MG63 (cell line): ENCODE measurements around the gene FXR2. TPM values are rescaled to one million over a fixed set of nuclear protein-coding genes. Genes with fewer than 3 reads are reported as not detected.
"Not testable (repeated sequence)": the region's sequence is repeated elsewhere in the genome, so short reads cannot be mapped to it uniquely, and the experiment has no call there.

ENCODE experiments used
- DNase-seq: peaks from one replicate; pipeline ENCODE4 v3.0.0-alpha.2; 2020
- H3K27me3 ChIP-seq: fragments of 250-450 bp; sonication (Bioruptor Pico); 2 replicates; pipeline ENCODE4 v1.5.1; 2020; ENCODE audit warnings: mild to moderate bottlenecking, moderate library complexity
- H3K36me3 ChIP-seq: fragments of 250-450 bp; sonication (Bioruptor Pico); 2 replicates; pipeline ENCODE4 v1.5.1; 2020; ENCODE audit warnings: mild to moderate bottlenecking, moderate library complexity
- H3K4me3 ChIP-seq: fragments of 250-450 bp; sonication (Bioruptor Pico); 2 replicates; pipeline ENCODE4 v1.5.1; 2020; ENCODE audit warnings: mild to moderate bottlenecking, moderate library complexity
- H3K9me3 ChIP-seq: fragments of 250-450 bp; sonication (Bioruptor Pico); 2 replicates; pipeline ENCODE4 v1.5.1; 2020; ENCODE audit warnings: mild to moderate bottlenecking, moderate library complexity
- total RNA-seq: library from RNA; depleted of rRNA; stranded (reverse); fragments of >200 nt; shearing (Covaris generic); gene quantifications from 2 replicates; pipeline ENCODE4 v1.2.3, GENCODE V29; 2014; ENCODE audit warnings: low replicate concordance; rRNA removed

FXR2 gene
- total RNA-seq, result 26.8 and 49.5 TPM in 2 replicates

DNA sequence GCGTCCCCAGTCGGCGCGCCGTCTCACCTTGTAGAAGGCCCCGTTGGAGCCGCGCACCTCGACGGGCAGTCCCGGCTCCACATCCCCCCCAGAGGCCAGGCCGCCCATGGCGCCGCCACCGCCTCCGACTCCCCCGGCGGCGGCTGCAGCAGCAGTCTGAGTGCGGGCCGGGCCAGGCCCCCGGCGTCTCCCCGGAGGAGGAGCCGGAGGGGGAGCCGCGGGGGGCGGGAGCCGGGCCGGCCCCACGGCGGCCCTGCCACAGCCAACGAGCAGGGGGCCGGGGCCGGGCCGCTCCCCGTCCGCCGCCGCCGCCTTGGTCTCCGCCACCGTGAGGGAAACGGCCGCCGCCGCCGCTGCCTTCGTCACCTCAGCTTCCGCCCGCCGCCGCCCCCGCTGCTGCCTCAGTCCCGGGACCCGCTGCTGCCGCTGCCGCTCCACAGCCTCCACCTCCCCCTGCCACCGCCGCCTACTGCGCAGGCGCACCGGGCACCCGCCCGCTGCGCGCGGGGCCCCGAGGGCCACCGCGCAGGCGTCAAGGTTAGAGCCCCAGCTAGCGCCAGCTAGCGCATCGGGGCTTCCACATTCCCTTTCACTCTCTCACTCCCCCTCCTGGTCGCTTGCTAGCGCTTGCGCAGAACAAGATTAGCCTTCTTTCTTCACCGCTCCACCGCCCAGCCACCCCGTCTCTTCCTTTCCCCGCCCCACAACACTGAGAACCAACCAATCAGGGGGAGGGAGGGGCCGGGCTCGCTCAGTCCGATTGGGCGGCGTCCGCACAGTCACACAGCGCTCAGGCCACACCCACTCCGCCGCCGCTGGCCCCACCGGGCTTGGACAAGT lies at the start of gene FXR2:
Gene FXR2, minus strand, starts transcription at position 473 of the 840 bp plus-strand sequence. Its CDS starts 365 bp downstream, at position 108.
- Histone ChIP-seq H3K36me3 (0 out of 2 replicates have a peak, but pooled peaks cover 8% of the 10 kb centered on the region), H3K4me3 (peak within 1 kb of the TSS; percentile 69), H3K27me3 (no peaks in the 10 kb centered on the region), H3K9me3 (no peaks in the 10 kb centered on the region)
- peak; percentile 96 for DNase-seq

GRCh38 chr17:7656958-7657609 lies 42.4 kb upstream of the FXR2 start:
- no peaks in the 10 kb centered on the region for H3K9me3 ChIP-seq
- DNase-seq, result no peak

DNA sequence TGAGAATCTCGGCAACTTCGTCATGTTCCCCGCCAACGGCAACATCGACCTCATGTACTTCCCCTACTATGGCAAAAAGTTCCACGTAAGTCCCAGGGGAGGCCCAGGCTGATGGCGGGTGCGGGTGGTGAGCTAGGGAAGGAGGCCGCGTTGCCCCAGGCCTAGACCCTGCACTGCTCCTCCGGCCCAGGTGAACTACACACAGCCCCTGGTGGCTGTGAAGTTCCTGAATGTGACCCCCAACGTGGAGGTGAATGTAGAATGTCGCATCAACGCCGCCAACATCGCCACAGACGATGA lies 40.8 kb upstream of the FXR2 start:
- no peak for DNase-seq
- no peaks in the 10 kb centered on the region for H3K9me3 ChIP-seq
- no peak overlapping the region for H3K4me3 ChIP-seq
- H3K27me3 ChIP-seq, result no peaks in the 10 kb centered on the region
- H3K36me3 ChIP-seq, result no peaks in the 10 kb centered on the region

More at GRCh38 chr17:7656958-7657609, 42.4 kb upstream of the FXR2 start:
- Histone ChIP-seq H3K36me3 (no peaks in the 10 kb centered on the region), H3K27me3 (no peaks in the 10 kb centered on the region), H3K4me3 (no peak overlapping the region)

- DNase-seq, result no peak
- Histone ChIP-seq H3K27me3 (no peaks in the 10 kb centered on the region), H3K9me3 (no peaks in the 10 kb centered on the region), H3K36me3 (no peaks in the 10 kb centered on the region), H3K4me3 (no peak overlapping the region)
These were observed 40.3 kb upstream of the FXR2 start for GRCh38 chr17:7654832-7655540.

GRCh38 chr17:7652388-7653356 lies 38.0 kb upstream of the FXR2 start:
- Histone ChIP-seq H3K27me3 (no peaks in the 10 kb centered on the region), H3K4me3 (no peak overlapping the region), H3K9me3 (no peaks in the 10 kb centered on the region), H3K36me3 (no peaks in the 10 kb centered on the region)
- no peak for DNase-seq

- Histone ChIP-seq H3K27me3 (no peaks in the 10 kb centered on the region), H3K9me3 (no peaks in the 10 kb centered on the region), H3K4me3 (no peak overlapping the region), H3K36me3 (no peaks in the 10 kb centered on the region)
- DNase-seq, result no peak
These were observed 37.1 kb upstream of the FXR2 start for GRCh38 chr17:7651665-7652387.

GRCh38 chr17:7651097-7651664 lies 36.5 kb upstream of the FXR2 start:
- Histone ChIP-seq H3K36me3 (no peaks in the 10 kb centered on the region), H3K27me3 (no peaks in the 10 kb centered on the region), H3K4me3 (no peak overlapping the region; the same call in 1 of the 2 replicates), H3K9me3 (no peaks in the 10 kb centered on the region)
- DNase-seq, result no peak

DNA sequence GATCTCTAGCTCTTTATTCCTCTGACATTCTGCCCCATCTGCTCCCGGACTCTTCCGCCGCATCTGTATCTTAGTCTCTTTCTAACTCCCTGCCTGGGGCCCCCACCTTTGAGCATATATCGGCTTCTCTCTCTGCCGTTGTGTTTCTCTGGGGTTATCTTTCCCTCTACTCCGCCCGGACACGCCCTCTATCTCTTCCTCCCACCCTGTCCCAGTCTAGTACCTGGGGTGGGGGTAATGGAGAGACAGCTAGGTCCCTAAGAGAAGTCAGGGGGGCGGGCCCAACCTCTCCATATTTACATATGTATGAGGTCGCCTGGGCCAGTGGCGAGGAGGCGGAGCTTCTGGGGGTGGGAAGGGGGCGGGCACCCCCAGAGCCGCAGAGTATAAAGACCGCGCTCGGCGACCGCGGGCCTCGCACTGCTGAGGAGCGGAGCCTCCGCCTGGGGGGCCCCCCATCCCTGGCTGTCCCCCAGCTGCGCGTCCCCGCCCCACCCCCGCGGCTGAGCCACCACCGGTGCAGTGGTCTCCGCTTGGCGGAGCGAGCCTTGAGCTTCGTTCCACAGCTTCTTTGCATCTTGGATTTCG lies 35.9 kb upstream of the FXR2 start, which contains the start of gene ATP1B2:
Gene ATP1B2, plus strand, starts transcription at position 418 of the 588 bp plus-strand sequence. CDS start 593 bp downstream, outside the sequence.
- Histone ChIP-seq H3K9me3 (no peaks in the 10 kb centered on the region), H3K27me3 (no peaks in the 10 kb centered on the region), H3K36me3 (no peaks in the 10 kb centered on the region), H3K4me3 (no peak within 1 kb of the TSS; the same call in 1 of the 2 replicates)
- peak; percentile 8 for DNase-seq

DNA sequence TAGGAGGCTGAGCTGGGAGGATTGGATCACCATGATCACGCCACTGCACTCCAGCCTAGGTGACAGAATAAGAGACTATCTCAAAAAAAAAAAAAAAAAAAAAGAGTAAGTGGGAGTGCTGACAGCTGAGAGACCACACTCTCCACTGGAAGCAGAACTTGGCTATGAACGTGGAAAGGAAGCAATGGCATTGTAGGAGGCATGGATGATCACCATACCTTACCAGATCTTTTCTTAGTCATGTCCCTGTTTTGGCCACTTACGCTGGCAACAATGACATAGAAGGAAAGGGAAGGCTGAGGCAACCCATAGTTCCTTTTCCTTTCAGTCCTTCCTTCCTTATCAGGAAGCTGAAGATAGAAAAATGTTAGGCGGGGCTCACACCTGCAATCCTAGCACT lies 32.3 kb upstream of the FXR2 start:
- Histone ChIP-seq H3K4me3 (no peak overlapping the region), H3K36me3 (no peaks in the 10 kb centered on the region), H3K9me3 (no peaks in the 10 kb centered on the region), H3K27me3 (no peaks in the 10 kb centered on the region)
- no peak for DNase-seq

DNA sequence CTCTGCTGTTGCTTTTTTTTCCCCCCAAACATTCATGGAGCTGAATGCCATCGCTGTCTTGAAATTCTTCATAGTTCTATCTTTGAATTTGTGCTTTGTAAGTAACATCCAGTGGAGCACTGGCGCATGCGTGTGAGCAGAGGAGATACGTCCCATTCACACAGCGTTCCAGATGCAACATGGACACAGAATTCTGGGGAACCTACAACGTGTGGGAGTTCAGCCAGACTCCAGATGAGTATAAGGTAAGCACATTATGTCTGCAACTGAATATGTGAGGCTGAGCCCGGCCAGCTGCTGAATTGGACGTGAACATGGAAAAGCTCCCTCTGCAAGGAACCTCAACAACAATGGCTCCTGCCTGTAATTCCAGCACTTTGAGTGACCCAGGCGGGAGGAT lies 31.8 kb upstream of the FXR2 start:
- DNase-seq, result no peak
- no peak overlapping the region for H3K4me3 ChIP-seq

GRCh38 chr17:7644775-7645174 lies 30.1 kb upstream of the FXR2 start:
- Histone ChIP-seq H3K4me3 (no peak overlapping the region), H3K36me3 (no peaks in the 10 kb centered on the region), H3K27me3 (no peaks in the 10 kb centered on the region), H3K9me3 (no peaks in the 10 kb centered on the region)
- DNase-seq, result no peak

More for the DNA sequence above, 31.8 kb upstream of the FXR2 start:
- no peaks in the 10 kb centered on the region for H3K27me3 ChIP-seq
- H3K36me3 ChIP-seq, result no peaks in the 10 kb centered on the region
- H3K9me3 ChIP-seq, result no peaks in the 10 kb centered on the region

GRCh38 chr17:7641635-7642034 lies 26.9 kb upstream of the FXR2 start:
- not testable (repeated sequence) for H3K27me3 ChIP-seq, DNase-seq, H3K9me3 ChIP-seq

DNA sequence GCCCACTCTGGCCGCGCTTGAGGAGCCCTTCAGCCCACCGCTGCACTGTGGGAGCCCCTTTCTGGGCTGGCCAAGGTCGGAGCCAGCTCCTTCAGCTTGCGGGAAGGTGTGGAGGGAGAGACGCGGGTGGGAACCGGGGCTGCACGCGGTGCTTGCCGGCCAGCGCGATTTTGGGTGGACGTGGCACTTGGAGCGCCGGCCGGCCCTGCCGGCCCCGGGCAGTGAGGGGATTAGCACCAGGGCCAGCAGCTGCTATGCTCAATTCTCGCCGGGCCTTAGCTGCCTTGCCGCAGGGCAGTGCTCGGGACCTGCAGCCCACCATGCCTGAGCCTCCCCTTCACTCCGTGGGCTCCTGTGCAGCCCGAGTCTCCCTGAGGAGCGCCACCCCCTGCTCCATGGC lies 26.1 kb upstream of the FXR2 start:
- Histone ChIP-seq H3K36me3 (no peaks in the 10 kb centered on the region), H3K4me3 (no peak overlapping the region), H3K9me3 (no peaks in the 10 kb centered on the region), H3K27me3 (no peaks in the 10 kb centered on the region)
- no peak for DNase-seq

More at GRCh38 chr17:7641635-7642034, 26.9 kb upstream of the FXR2 start:
- H3K36me3 ChIP-seq, H3K4me3 ChIP-seq: not testable (repeated sequence)

- Histone ChIP-seq H3K4me3 (no peak overlapping the region), H3K9me3 (no peaks in the 10 kb centered on the region), H3K27me3 (no peaks in the 10 kb centered on the region), H3K36me3 (no peaks in the 10 kb centered on the region)
- no peak for DNase-seq
These were observed 21.5 kb upstream of the FXR2 start for GRCh38 chr17:7636163-7636562.

GRCh38 chr17:7634384-7634783 lies 19.7 kb upstream of the FXR2 start:
- H3K9me3 ChIP-seq, result no peaks in the 10 kb centered on the region
- DNase-seq, result peak; percentile 23
- H3K36me3 ChIP-seq, result no peaks in the 10 kb centered on the region
- no peak overlapping the region for H3K4me3 ChIP-seq
- H3K27me3 ChIP-seq, result no peaks in the 10 kb centered on the region
